ENCODE measurements around the gene DCAF6.
"Not testable (repeated sequence)": the region's sequence is repeated elsewhere in the genome, so short reads cannot be mapped to it uniquely, and the experiment has no call there.

Gene DCAF6

DNA sequence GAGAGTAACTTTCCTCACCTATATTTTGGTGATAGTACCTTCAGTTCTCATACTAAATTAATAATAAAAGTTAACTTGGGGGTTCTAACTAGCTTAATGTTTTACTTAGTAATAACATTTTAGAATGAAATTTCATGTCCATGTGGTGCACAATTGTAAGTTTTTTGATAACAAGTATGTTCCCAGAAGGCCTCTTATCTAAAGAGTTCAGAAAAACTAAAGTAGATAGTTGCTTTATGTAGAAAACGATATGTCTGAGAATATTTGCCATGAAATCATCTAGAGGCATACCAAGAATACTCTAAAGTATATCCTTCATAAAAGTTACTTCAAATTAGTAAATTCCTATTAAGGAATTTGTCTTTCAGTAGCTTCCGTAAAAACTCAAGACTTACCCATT is 12.4 kb upstream of the DCAF6 start:
- in situ Hi-C loops (cut with MboI; ENCODE audit: low sequenced_read_pairs), result no loop called here

DNA sequence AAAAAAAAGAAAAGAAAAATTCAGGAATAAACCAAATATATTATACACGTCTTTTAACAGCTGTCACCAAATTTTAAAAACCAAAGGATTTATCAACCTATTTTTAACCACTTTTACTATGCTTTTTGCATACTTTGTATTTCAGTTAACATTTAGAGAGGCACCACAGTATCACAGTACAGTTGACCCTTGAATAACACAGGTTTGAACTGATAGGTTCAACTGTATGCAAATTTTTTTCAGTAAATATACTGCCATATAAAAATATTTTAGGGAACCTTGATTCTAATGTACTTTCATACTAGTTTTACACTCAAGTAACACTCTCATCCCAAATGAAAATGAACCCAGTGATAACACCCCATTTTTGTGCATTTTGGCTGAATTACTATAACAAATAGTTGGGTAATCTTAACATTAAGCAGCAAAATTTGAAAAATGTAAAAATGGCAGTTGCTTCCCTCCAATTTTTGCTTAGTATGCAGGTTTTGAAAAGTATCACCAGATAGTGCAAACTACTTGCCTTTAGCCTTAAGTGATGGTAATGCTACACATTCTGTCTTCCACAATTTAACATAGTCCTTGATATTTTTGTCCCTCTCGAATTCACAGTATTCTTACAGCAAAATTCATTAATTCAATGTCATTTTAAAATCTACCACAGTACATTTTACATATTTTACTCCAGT is 11.8 kb upstream of the DCAF6 start:
- in situ Hi-C loops (cut with MboI; ENCODE audit: low sequenced_read_pairs), result no loop called here

DNA sequence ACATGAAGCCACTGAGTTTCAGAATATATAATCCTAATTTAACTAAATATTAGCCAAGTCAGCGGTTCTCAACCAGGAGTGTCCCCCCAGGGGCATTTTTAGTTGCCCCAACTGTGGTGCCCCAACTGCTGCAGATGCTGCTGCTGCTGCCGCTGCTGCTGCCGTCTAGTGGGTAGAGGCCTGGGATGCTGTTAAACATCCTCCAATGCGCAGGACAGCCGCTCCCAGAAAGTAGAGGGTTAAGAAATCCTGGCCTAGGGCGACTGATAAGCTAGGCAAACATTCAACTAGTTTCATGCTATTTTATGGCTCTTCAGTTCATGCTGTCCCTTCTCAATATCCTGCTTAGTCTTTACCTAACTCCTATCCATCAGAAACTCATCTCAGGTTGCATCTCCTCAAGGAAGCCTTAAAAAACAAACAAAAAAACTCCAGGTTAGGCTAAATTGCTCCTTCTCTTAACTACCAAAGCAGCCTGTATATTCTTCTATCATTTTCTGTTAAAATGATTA is 9.9 kb upstream of the DCAF6 start:
- in situ Hi-C loops (cut with MboI; ENCODE audit: low sequenced_read_pairs), result no loop called here

GRCh38 chr1:167927046-167927754 is 9.3 kb upstream of the DCAF6 start:
- in situ Hi-C loops (cut with MboI; ENCODE audit: low sequenced_read_pairs), result no loop called here

- in situ Hi-C loops (cut with MboI; ENCODE audit: low sequenced_read_pairs), result no loop called here
Measured at GRCh38 chr1:167928457-167928852, 8.0 kb upstream of the DCAF6 start.

DNA sequence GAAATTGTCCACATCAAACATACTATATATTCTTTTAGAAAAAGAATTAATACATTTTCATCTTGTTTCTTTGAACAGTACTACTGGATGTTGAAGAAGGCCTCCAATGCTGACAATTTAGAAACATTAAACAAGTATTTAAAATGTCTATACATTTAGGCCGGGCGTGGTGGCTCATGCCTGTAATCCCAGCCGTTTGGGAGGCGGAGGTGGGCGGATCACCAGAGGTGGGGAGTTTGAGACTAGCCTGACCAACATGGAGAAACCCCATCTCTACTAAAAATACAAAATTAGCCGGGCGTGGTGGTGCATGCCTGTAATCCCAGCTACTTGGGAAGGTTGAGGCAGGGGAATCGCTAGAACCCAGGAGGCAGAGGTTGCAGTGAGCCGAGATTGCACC is 7.6 kb upstream of the DCAF6 start:
- in situ Hi-C loops (cut with MboI; ENCODE audit: low sequenced_read_pairs), result not testable (repeated sequence)

- in situ Hi-C loops (cut with MboI; ENCODE audit: low sequenced_read_pairs), result no loop called here
Measured at GRCh38 chr1:167929725-167930124, 6.8 kb upstream of the DCAF6 start.

GRCh38 chr1:167933788-167934187 is 2.7 kb upstream of the DCAF6 start:
- in situ Hi-C loops (cut with MboI; ENCODE audit: low sequenced_read_pairs), result no loop called here

GRCh38 chr1:167934426-167935215 is 1.9 kb upstream of the DCAF6 start:
- in situ Hi-C loops (cut with MboI; ENCODE audit: low sequenced_read_pairs), result no loop called here

GRCh38 chr1:167935216-167936067 is 1.0 kb upstream of the DCAF6 start:
- in situ Hi-C loops (cut with MboI; ENCODE audit: low sequenced_read_pairs), result no loop called here

GRCh38 chr1:167936930-167937708 is 636 bp downstream of the DCAF6 start, which contains the start of gene MPC2:
Gene MPC2 (minus strand): TSS chr1:167937072. CDS start chr1:167935841, 1,231 bp downstream.
- in situ Hi-C loops (cut with MboI; ENCODE audit: low sequenced_read_pairs), result no loop called here

DNA sequence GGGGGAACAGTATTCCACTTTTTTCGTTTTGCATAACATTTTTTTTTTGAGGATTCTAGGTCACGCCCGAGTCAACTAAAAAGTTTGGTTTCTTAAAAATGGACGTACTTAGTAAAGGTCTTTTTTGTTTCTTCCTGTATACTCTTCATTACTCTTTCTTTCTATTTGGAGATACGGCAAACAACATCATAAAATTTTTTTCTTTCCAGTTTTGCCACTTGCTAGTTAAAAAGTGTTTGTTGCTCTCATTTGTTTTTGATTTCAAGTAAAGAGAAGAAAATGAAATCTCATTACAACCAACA is 1.2 kb downstream of the DCAF6 start:
- in situ Hi-C loops (cut with MboI; ENCODE audit: low sequenced_read_pairs), result no loop called here

DNA sequence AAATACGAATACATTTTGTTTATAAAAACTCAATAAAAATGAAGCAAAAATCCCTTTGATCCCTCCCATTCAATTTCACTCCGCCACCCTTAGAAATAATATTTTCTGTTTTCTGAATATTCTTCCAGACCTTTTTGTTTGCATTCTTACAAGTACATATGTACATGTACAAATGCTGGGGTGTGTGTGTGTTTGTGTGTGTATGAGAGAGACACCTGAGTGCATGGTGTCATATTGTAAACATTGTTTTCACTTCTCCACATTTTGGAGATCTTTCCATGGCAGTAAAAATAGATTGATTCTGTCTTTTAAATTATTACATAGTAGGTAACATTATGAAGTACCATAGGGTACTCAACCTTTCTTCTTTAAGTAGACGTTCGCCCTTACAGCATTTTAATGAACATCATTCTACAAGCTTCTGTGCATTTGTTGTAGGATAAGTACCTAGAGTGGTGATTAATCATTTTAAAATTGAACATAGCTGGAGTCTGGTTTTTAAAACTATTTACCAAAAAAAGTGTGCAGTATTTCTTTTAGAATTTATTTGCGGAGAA is 1.7 kb downstream of the DCAF6 start:
- in situ Hi-C loops (cut with MboI; ENCODE audit: low sequenced_read_pairs), result no loop called here

GRCh38 chr1:167940264-167940663 is 3.8 kb downstream of the DCAF6 start:
- in situ Hi-C loops (cut with MboI; ENCODE audit: low sequenced_read_pairs), result no loop called here

- in situ Hi-C loops (cut with MboI; ENCODE audit: low sequenced_read_pairs), result no loop called here
Measured at GRCh38 chr1:167943541-167943940, 7.1 kb downstream of the DCAF6 start.

DNA sequence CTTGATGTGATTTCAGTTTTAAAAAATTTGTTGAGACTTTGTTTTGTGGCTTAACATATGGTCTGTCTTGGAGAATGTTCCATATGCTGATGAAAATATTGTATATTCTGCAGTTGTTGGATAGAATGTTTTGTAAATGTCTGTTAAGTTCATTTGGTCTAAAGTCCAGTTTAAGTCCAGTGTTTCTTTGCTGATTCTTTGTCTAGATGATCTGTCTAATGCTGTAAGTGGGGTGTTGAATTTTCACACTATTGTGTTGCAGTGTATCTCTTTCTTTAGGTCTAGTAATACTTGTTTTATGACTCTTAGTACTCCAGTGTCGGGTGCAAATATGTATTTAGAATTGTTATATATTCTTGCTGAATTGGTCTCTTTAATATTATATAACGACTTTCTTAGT is 11.2 kb downstream of the DCAF6 start:
- in situ Hi-C loops (cut with MboI; ENCODE audit: low sequenced_read_pairs), result no loop called here

- in situ Hi-C loops (cut with MboI; ENCODE audit: low sequenced_read_pairs), result no loop called here
Measured at GRCh38 chr1:167949785-167950184, 13.3 kb downstream of the DCAF6 start.

DNA sequence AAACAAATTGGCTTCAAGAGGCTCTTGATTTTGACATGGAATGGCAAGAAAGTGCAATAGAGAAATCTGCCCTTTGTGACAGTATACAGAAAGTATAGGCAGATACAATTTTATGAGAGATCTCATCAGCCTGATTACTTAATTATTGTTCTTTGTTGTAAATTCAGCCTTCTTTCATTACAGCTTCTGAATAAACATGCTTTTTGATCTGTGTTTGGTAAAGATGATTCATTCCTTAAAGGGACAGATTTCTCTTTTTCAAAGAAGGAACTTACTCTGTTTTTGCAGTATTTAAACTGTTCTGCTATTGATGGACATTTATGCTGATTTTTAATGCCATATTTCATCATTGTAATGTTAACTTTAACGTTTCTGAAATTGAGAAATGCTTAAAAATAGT is 14.1 kb downstream of the DCAF6 start:
- in situ Hi-C loops (cut with MboI; ENCODE audit: low sequenced_read_pairs), result no loop called here

- in situ Hi-C loops (cut with MboI; ENCODE audit: low sequenced_read_pairs), result no loop called here
Measured at GRCh38 chr1:167955915-167956314, 19.4 kb downstream of the DCAF6 start.

DNA sequence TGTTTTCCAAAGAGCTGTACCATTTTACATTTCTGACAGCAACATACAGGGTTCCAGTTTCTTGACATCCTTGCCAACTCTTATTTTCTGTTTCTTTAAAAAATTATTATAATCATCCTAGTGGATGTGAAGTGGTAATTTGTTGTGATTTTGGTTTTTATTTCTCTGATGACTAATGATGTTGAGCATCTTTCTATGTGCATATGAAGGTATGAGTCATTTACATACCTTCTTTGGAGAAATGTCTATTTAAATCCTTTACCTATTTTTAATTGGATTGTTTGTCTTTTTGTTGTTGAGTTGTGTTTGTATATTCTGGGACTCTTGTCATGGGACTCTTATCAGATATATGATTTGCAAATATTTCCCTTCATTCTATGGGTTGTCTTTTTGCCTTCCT is 21.2 kb downstream of the DCAF6 start:
- in situ Hi-C loops (cut with MboI; ENCODE audit: low sequenced_read_pairs), result no loop called here

Data from HL-60/S4 treated with phorbol 12-myristate 13-acetate at 8.2 ng/mL for 4 days and 3 days (cell line).